Lung (tissue), 12 donors: ENCODE data around the gene DOCK2. TPM values are rescaled to one million over a fixed set of nuclear protein-coding genes. Genes with fewer than 3 reads are reported as not detected.

Experiments
- ATAC-seq: fragments of 200-7000 bp; cut with Tn5 transposase; one replicate; pipeline ENCODE4 v1.9.1; 2020; ENCODE audit warnings: moderate number of reproducible peaks; ENCODE audit not compliant: insufficient read depth, low FRiP score
- DNase-seq, 3 donors: peaks; one replicate each; pipeline ENCODE4 v3.0.0-alpha.2; 2013 to 2017
- H3K27ac ChIP-seq, 2 donors: one replicate each; pipeline ENCODE4 v1.5.1; 2013; ENCODE audit warnings: mild to moderate bottlenecking in 2 of 2, moderate library complexity in 2 of 2, control low read depth in 1 of 2, inconsistent platforms in 1 of 2, low read depth in 1 of 2, low read length in 1 of 2
- H3K27me3 ChIP-seq, 3 donors: one replicate each; pipeline ENCODE4 v1.5.1; 2013; ENCODE audit warnings: low read length in 2 of 3; ENCODE audit not compliant: control insufficient read depth in 3 of 3, insufficient read depth in 3 of 3
- H3K36me3 ChIP-seq, 4 donors: one replicate each; pipeline ENCODE4 v1.5.1; 2013; ENCODE audit warnings: low read length in 4 of 4, mild to moderate bottlenecking in 1 of 4, moderate library complexity in 1 of 4; ENCODE audit not compliant: control insufficient read depth in 4 of 4, insufficient read depth in 4 of 4
- H3K4me1 ChIP-seq, 5 donors: one replicate each; pipeline ENCODE4 v1.5.1; 2013; ENCODE audit warnings: low read length in 5 of 5, mild to moderate bottlenecking in 2 of 5, moderate library complexity in 1 of 5; ENCODE audit not compliant: control insufficient read depth in 5 of 5, insufficient read depth in 5 of 5
- H3K4me3 ChIP-seq: one replicate; pipeline ENCODE4 v1.5.1; 2013; ENCODE audit warnings: mild to moderate bottlenecking, control low read depth, moderate library complexity
- H3K9ac ChIP-seq, 2 donors: one replicate each; pipeline ENCODE4 v1.5.1; 2013; ENCODE audit warnings: low read length in 2 of 2, control low read depth in 1 of 2; ENCODE audit not compliant: insufficient read depth in 1 of 2
- H3K9me3 ChIP-seq, 4 donors: one replicate each; pipeline ENCODE4 v1.5.1; 2013; ENCODE audit warnings: low read length in 3 of 4, mild to moderate bottlenecking in 1 of 4, moderate library complexity in 1 of 4; ENCODE audit not compliant: control insufficient read depth in 4 of 4, insufficient read depth in 3 of 4
- WGBS, 2 donors: extraction: QIAGEN DNeasy Blood & Tissue Kit; methylation state at CpG; one replicate each; pipeline ENCODE4 v1.1.7; 2013; 5-methylcytosine and 5-hydroxymethylcytosine counted together
- polyA plus RNA-seq, 2 donors: library from polyadenylated mRNA; stranded (reverse); fragments of 200-250 nt; gene quantifications; one replicate each; pipeline ENCODE4 v1.2.1, GENCODE V29; 2013
- total RNA-seq, 2 donors: library from RNA; depleted of rRNA in 1 of 2; stranded (reverse); fragments of >200 nt in 1 of 2; gene quantifications; one replicate each; pipeline ENCODE4 v1.2.1, GENCODE V29; 2014 to 2021
- TF ChIP-seq, protein P1 (sequence below): IDR thresholded peaks from 2 replicates; pipeline ENCODE4 v1.5.1; 2012; ENCODE audit warnings: mild to moderate bottlenecking; ENCODE audit errors: control extremely low read depth, extremely low read depth
- donor health status: control.
- donor health status: control.
- donor health status: Bipolar disorder and iron deficiency.
- donor health status: healthy.
- donor health status: DM: yes; HTN: yes; CAD: no.

Gene DOCK2
- total and polyA plus RNA-seq, 4 donors: 9.6 to 66.6 (median 43.4) TPM

DNA sequence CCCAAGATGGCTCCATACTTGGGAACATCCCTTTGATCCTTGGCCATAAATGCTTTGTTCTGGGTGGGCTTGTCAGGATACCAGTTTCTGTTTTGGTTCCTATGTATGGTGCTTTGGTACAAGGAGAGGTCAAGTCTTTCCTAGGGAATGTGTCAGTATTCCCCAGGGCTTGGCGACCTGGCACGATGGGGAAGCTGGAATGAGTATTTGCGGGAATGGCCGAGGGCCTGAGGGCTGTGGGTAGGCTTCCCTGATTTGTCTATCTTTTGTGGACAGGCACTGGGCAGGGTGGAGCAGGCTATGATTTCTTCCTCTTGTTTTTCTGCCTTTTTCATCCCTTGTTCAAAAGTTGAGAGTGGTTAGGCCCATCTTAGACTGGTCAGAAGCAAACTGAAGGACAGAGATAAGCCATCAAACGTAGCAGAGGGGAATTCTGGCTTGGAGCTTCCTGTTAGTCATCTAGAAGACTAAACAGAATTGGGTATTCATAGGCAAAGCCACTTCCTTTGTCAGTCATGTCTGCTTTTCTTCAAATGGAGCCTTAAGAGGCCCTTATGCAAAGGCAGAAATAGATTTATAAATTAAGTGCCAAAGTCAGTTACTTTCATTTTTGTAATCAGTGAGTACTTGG lies 13.7 kb downstream of the DOCK2 start:
- WGBS, 2 donors: 50 to 60% methylated on average over 5 of the region's 5 CpGs
- Histone ChIP-seq H3K4me1 (peaks cover 0 to 41% (median 7%) of the 10 kb centered on the region in 5 donors), H3K9ac (no peak overlapping the region), H3K36me3 (no peaks in the 10 kb centered on the region), H3K9me3 (no peaks in the 10 kb centered on the region), H3K27ac (no peak overlapping the region), H3K27me3 (no peaks in the 10 kb centered on the region), H3K4me3 (no peak overlapping the region)
- TF ChIP-seq, protein P1, sequence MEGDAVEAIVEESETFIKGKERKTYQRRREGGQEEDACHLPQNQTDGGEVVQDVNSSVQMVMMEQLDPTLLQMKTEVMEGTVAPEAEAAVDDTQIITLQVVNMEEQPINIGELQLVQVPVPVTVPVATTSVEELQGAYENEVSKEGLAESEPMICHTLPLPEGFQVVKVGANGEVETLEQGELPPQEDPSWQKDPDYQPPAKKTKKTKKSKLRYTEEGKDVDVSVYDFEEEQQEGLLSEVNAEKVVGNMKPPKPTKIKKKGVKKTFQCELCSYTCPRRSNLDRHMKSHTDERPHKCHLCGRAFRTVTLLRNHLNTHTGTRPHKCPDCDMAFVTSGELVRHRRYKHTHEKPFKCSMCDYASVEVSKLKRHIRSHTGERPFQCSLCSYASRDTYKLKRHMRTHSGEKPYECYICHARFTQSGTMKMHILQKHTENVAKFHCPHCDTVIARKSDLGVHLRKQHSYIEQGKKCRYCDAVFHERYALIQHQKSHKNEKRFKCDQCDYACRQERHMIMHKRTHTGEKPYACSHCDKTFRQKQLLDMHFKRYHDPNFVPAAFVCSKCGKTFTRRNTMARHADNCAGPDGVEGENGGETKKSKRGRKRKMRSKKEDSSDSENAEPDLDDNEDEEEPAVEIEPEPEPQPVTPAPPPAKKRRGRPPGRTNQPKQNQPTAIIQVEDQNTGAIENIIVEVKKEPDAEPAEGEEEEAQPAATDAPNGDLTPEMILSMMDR: no peak
- ATAC-seq: no peak
- peak in 2 of 3 donors; percentile 36 to 40 for DNase-seq

DNA sequence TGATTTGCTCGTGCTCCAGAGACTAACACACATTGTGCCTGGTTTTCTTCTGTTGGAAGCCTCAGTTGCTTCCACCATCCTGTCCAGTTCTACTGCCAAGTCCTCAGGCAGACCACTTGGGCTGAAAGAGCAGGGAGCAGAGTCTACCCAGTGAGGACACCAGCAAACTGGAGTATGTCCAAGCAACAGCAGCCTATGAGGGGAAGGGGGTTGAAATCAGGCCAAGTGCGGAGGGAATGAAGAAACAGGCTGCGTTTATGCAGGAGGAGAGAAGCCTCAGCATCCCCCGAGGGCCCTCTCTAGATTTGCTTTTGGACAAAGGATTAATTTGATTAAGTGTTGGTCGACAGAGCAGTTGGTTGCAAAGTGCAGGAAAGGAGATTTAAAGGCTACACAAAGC lies 14.5 kb downstream of the DOCK2 start:
- peaks cover 0 to 41% (median 7%) of the 10 kb centered on the region in 5 donors for H3K4me1 ChIP-seq
- peak overlapping the region in 1 of 2 donors; percentile 7 for H3K27ac ChIP-seq
- H3K36me3 ChIP-seq: no peaks in the 10 kb centered on the region
- no peak overlapping the region for H3K4me3 ChIP-seq
- ATAC-seq (no peak), DNase-seq (peak; percentile 74 to 92 (median 83))
- H3K9ac ChIP-seq: no peak overlapping the region
- WGBS, 2 donors: 56 to 58% methylated on average over 5 of the region's 5 CpGs
- H3K9me3 ChIP-seq: no peaks in the 10 kb centered on the region
- TF ChIP-seq, protein P1: no peak
- no peaks in the 10 kb centered on the region for H3K27me3 ChIP-seq

DNA sequence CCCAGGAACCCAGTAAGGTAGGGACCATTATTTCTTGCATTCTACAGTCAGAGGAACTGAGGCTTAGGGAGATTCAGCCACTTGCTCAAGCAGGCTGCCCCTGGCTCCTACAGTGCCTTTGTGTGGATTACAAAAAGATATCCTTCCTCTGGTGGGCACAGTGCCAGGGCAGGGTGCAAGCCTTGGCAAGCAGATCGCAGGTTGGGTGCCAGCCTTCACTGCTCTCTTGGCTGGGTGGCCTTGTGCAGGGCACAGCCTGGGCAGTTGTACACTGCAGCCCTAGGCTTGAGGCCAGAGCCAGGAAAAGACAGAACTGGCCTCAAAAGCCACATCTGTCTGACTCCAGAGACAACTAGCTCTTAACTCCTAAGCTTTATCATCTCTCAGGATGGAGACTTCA lies 15.0 kb downstream of the DOCK2 start:
- no peak overlapping the region for H3K9ac ChIP-seq
- ATAC-seq: no peak
- no peak overlapping the region for H3K4me3 ChIP-seq
- peaks cover 0 to 41% (median 7%) of the 10 kb centered on the region in 5 donors for H3K4me1 ChIP-seq
- H3K27ac ChIP-seq: no peak overlapping the region
- TF ChIP-seq, protein P1: no peak
- H3K36me3 ChIP-seq: no peaks in the 10 kb centered on the region
- no peaks in the 10 kb centered on the region for H3K27me3 ChIP-seq
- DNase-seq: peak in 1 of 3 donors; percentile 4
- WGBS, 2 donors: 0 to 15% methylated on average over 1 of the region's 1 CpG
- no peaks in the 10 kb centered on the region for H3K9me3 ChIP-seq

DNA sequence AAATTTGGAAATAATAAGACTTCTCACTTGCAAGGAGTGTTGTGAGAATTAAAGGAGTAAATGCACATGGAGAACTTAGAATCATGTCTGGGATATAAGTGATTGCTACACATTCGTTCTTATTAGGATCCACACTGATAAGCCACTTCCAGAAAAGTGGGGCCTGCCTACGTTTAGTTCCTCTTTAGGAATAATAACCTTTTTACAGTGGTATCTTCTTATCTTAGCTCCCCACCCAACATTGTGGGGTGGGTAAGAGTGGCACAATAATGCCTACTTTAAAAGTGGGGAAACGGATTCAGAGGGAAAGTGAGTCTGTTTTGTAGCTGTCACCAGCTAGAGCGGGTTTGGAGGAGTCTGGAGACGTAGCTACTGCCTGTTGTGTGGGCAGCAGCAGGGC lies 16.0 kb downstream of the DOCK2 start:
- no peaks in the 10 kb centered on the region for H3K9me3 ChIP-seq
- peaks cover 0 to 34% (median 7%) of the 10 kb centered on the region in 5 donors for H3K4me1 ChIP-seq
- no peak overlapping the region for H3K4me3 ChIP-seq
- no peaks in the 10 kb centered on the region for H3K27me3 ChIP-seq
- no peaks in the 10 kb centered on the region for H3K36me3 ChIP-seq
- TF ChIP-seq, protein P1: no peak
- H3K27ac ChIP-seq: no peak overlapping the region
- H3K9ac ChIP-seq: no peak overlapping the region
- ATAC-seq (no peak), DNase-seq (no peak)
- 58 to 72% methylated on average over 5 of the region's 5 CpGs for WGBS, 2 donors
